SK-N-SH (cell line): ENCODE measurements around the gene HMOX2. TPM values are rescaled to one million over a fixed set of nuclear protein-coding genes. Genes with fewer than 3 reads are reported as not detected.

Source experiments
- CTCF ChIA-PET: fragments of 300-600, 350-600 bp; formaldehyde crosslinking; extraction: SDS; loops from one replicate; lab custom pipeline; 2021; lab: Yijun Ruan, JAX
- POLR2A ChIA-PET: fragments of 350-600 bp; sonication (Branson Sonifier 250); formaldehyde crosslinking; extraction: SDS; loops from one replicate; lab custom pipeline; 2020; ENCODE audit warnings: antibody characterized with exemption, inconsistent platforms; lab: Yijun Ruan, JAX
- DNase-seq: peaks from one replicate; pipeline ENCODE4 v3.0.0; 2012
- H2AFZ ChIP-seq: fragments of 200-600 bp; sonication (generic); 2 replicates; pipeline ENCODE4 v1.8.1; 2016; ENCODE audit warnings: antibody characterized with exemption, mild to moderate bottlenecking, low read depth
- H3F3A ChIP-seq: fragments of 200-600 bp; sonication (generic); replicated peaks from 2 replicates; pipeline ENCODE3; 2016; ENCODE audit warnings: antibody characterized with exemption, mild to moderate bottlenecking; ENCODE audit not compliant: insufficient read depth
- H3K27ac ChIP-seq, 2 experiments: fragments of 200-500 bp in 1 of 2; fragments of 200-600 bp in 1 of 2; sonication (Bioruptor generic) in 1 of 2; sonication (generic), shearing (Covaris generic) in 1 of 2; 2 replicates each; pipeline versions ENCODE4 v1.5.1 to v1.6.1; 2014 to 2016; ENCODE audit warnings: low read depth in 2 of 2, inconsistent platforms in 1 of 2, low read length in 1 of 2, mild to moderate bottlenecking in 1 of 2, mixed read lengths in 1 of 2
- H3K27me3 ChIP-seq: fragments of 200-600 bp; sonication (generic), shearing (Covaris generic); 2 replicates; pipeline ENCODE4 v1.6.1; 2016; ENCODE audit warnings: mixed run types; ENCODE audit not compliant: insufficient read depth
- H3K36me3 ChIP-seq, 2 experiments: fragments of 200-500 bp in 1 of 2; fragments of 200-600 bp in 1 of 2; sonication (Bioruptor generic) in 1 of 2; sonication (generic) in 1 of 2; replicated peaks in 1 of 2; 2 replicates each; pipeline versions ENCODE3 to v1.5.1; 2014 to 2016; ENCODE audit warnings: low read length in 1 of 2, mild to moderate bottlenecking in 1 of 2; ENCODE audit not compliant: insufficient read depth in 2 of 2, control insufficient read depth in 1 of 2
- H3K4me1 ChIP-seq, 2 experiments: fragments of 200-500 bp in 1 of 2; fragments of 200-600 bp in 1 of 2; sonication (Bioruptor generic) in 1 of 2; sonication (generic), shearing (Covaris generic) in 1 of 2; 2 replicates each; pipeline versions ENCODE4 v1.5.1 to v1.6.1; 2014 to 2016; ENCODE audit warnings: low read depth in 1 of 2, low read length in 1 of 2, mixed run types in 1 of 2; ENCODE audit not compliant: insufficient read depth in 2 of 2, control insufficient read depth in 1 of 2
- H3K4me2 ChIP-seq: fragments of 200-600 bp; sonication (generic), shearing (Covaris generic); 2 replicates; pipeline ENCODE4 v1.6.1; 2017; ENCODE audit warnings: mixed run types
- H3K4me3 ChIP-seq, 2 experiments: fragments of 200-500 bp in 1 of 2; fragments of 200-600 bp in 1 of 2; sonication (Bioruptor generic) in 1 of 2; sonication (generic), shearing (Covaris generic) in 1 of 2; 2 replicates each; pipeline versions ENCODE4 v1.5.1 to v1.8.1; 2014 to 2016; ENCODE audit warnings: low read depth in 2 of 2, inconsistent platforms in 1 of 2, low read length in 1 of 2, mild to moderate bottlenecking in 1 of 2, mixed read lengths in 1 of 2, moderate library complexity in 1 of 2
- H3K79me2 ChIP-seq: fragments of 200-600 bp; sonication (generic); 2 replicates; pipeline ENCODE4 v1.8.1; 2017; ENCODE audit warnings: mild to moderate bottlenecking; ENCODE audit not compliant: insufficient read depth
- H3K9ac ChIP-seq: fragments of 200-600 bp; sonication (generic); 2 replicates; pipeline ENCODE4 v1.6.1; 2017; ENCODE audit warnings: mixed run types
- H3K9me2 ChIP-seq: fragments of 200-600 bp; sonication (generic); 2 replicates; pipeline ENCODE4 v1.6.1; 2017; ENCODE audit warnings: mixed run types
- H3K9me3 ChIP-seq: fragments of 200-600 bp; sonication (generic); 2 replicates; pipeline ENCODE4 v1.6.1; 2017; ENCODE audit warnings: mixed run types, mild to moderate bottlenecking, moderate library complexity
- H4K20me1 ChIP-seq: fragments of 200-600 bp; sonication (generic); 2 replicates; pipeline ENCODE4 v1.6.1; 2017; ENCODE audit warnings: mild to moderate bottlenecking, mixed run types; ENCODE audit not compliant: insufficient read depth
- ELF1 ChIP-seq: IDR thresholded peaks from 2 replicates; pipeline ENCODE4 v1.4.0; 2012
- EP300 ChIP-seq, 2 experiments: IDR thresholded peaks; 2 replicates each; pipeline versions ENCODE4 v1.4.0 to v1.6.1; 2012; ENCODE audit warnings: borderline replicate concordance in 1 of 2, low read depth in 1 of 2, low read length in 1 of 2
- GABPA ChIP-seq: IDR thresholded peaks from 2 replicates; pipeline ENCODE4 v1.4.0; 2012; ENCODE audit warnings: low read depth, mild to moderate bottlenecking
- GATA2 ChIP-seq: sonication (generic); formaldehyde crosslinking; IDR thresholded peaks from 2 replicates; pipeline ENCODE4 v1.5.0; 2020; ENCODE audit warnings: mild to moderate bottlenecking, missing genetic modification reagents
- IRF3 ChIP-seq: fragments of 150-350 bp; IDR thresholded peaks from 2 replicates; pipeline ENCODE4 v1.6.1; 2016; ENCODE audit warnings: mild to moderate bottlenecking, low read depth, low read length
- MXI1 ChIP-seq: IDR thresholded peaks from 2 replicates; pipeline ENCODE4 v1.6.1; 2012; ENCODE audit warnings: mild to moderate bottlenecking, low read depth, low read length, improper control_type of control experiment
- NRF1 ChIP-seq: IDR thresholded peaks from 2 replicates; pipeline ENCODE4 v1.6.1; 2012; ENCODE audit warnings: low read depth, mild to moderate bottlenecking, low read length
- PBX3 ChIP-seq: IDR thresholded peaks from 2 replicates; pipeline ENCODE4; 2012
- POLR2AphosphoS5 ChIP-seq: IDR thresholded peaks from 2 replicates; pipeline ENCODE4 v1.6.1; 2012; ENCODE audit warnings: low read depth, low read length
- RCOR1 ChIP-seq: fragments of 150-350 bp; IDR thresholded peaks from 2 replicates; pipeline ENCODE4 v1.6.1; 2017; ENCODE audit warnings: antibody characterized with exemption, low read length
- REST ChIP-seq: IDR thresholded peaks from 2 replicates; pipeline ENCODE4 v1.6.1; 2012; ENCODE audit warnings: mild to moderate bottlenecking, low read depth, low read length, moderate library complexity
- RFX5 ChIP-seq: IDR thresholded peaks from 2 replicates; pipeline ENCODE4 v1.6.1; 2012; ENCODE audit warnings: mild to moderate bottlenecking, improper control_type of control experiment, low read length
- SMC3 ChIP-seq: IDR thresholded peaks from 2 replicates; pipeline ENCODE4 v1.6.1; 2012; ENCODE audit warnings: low read depth, low read length, improper control_type of control experiment
- TAF1 ChIP-seq: IDR thresholded peaks from 2 replicates; pipeline ENCODE4 v1.6.1; 2012; ENCODE audit warnings: low read depth, mild to moderate bottlenecking, low read length, moderate library complexity, borderline replicate concordance
- TEAD4 ChIP-seq: IDR thresholded peaks from 2 replicates; pipeline ENCODE4 v1.4.0; 2012; ENCODE audit warnings: mild to moderate bottlenecking, borderline replicate concordance; ENCODE audit not compliant: insufficient read depth
- USF1 ChIP-seq: IDR thresholded peaks from 2 replicates; pipeline ENCODE4 v1.4.0; 2012; ENCODE audit warnings: low read depth, borderline replicate concordance
- YY1 ChIP-seq: IDR thresholded peaks from 2 replicates; pipeline ENCODE4 v1.4.0; 2012; ENCODE audit warnings: low read depth, mild to moderate bottlenecking
- ZBTB33 ChIP-seq: IDR thresholded peaks from 2 replicates; pipeline ENCODE4 v1.4.0; 2012; ENCODE audit warnings: low read depth, borderline replicate concordance
- WGBS: methylation state at CpG from one replicate; pipeline ENCODE4 v1.1.6; 2017; ENCODE audit warnings: low lambda C conversion rate; 5-methylcytosine and 5-hydroxymethylcytosine counted together
- polyA plus RNA-seq, 3 experiments: library from polyadenylated mRNA; depleted of rRNA; stranded (reverse); fragments of >200 nt; gene quantifications; 2 replicates each; pipeline ENCODE4 v1.2.3, GENCODE V29; 2012

Gene HMOX2
- polyA plus RNA-seq, 1 of the 3 experiments (the other 2 are of a cell fraction) = 65.1 TPM

- CTCF ChIA-PET = interaction anchor here (0.9 to 3.7 kb wide), 5 partner anchors 15 to 434 kb away, joined by 3 to 15 read pairs (median 5); partner anchors contain the start of gene MGRN1
- 81% methylated on average over 3 of the region's 8 CpGs for WGBS
These were observed 45.9 kb downstream of the HMOX2 start for GRCh38 chr16:4522051-4522581.

GRCh38 chr16:4523686-4524085 is 47.5 kb downstream of the HMOX2 start:
- Histone ChIP-seq H3K79me2 (peaks cover 16% of the 10 kb centered on the region; the same call in 1 of the 2 replicates), H3K9me2 (no peaks in the 10 kb centered on the region), H3F3A (no peaks in the 10 kb centered on the region), H3K27me3 (no peaks in the 10 kb centered on the region), H4K20me1 (no peaks in the 10 kb centered on the region), H3K4me3 (no peak overlapping the region), H2AFZ (no peak overlapping the region), H3K27ac (no peak overlapping the region; a peak in 1 of 4 replicates), H3K9me3 (no peaks in the 10 kb centered on the region), H3K9ac (no peak overlapping the region), H3K36me3 (no peaks in the 10 kb centered on the region), H3K4me1 (peaks cover 0 to 20% of the 10 kb centered on the region in 2 experiments; a peak in 1 of 4 replicates), H3K4me2 (no peak overlapping the region)
- no peak for TF ChIP-seq SMC3
- TF ChIP-seq REST = no peak
- TF ChIP-seq RFX5 = no peak
- no peak for TF ChIP-seq TEAD4
- no peak for TF ChIP-seq RCOR1
- no peak for TF ChIP-seq USF1
- no peak for TF ChIP-seq IRF3
- TF ChIP-seq ZBTB33 = no peak
- TF ChIP-seq PBX3 = no peak
- no peak for TF ChIP-seq POLR2AphosphoS5
- no peak for TF ChIP-seq GABPA
- no peak for TF ChIP-seq ELF1
- TF ChIP-seq YY1 = no peak
- TF ChIP-seq NRF1 = no peak
- no peak for TF ChIP-seq TAF1
- TF ChIP-seq GATA2 (CRISPR knock-in tag) = no peak
- 100% methylated on average over 2 of the region's 4 CpGs for WGBS
- ChIA-PET POLR2A (interaction anchor here (1.5 kb wide), 1 partner anchor 15 kb away, joined by 6 read pairs; the partner anchor contains the start of gene CDIP1), CTCF (interaction anchor here (1.5 to 3.7 kb wide), 4 partner anchors 12 to 432 kb away, joined by 4 to 26 read pairs (median 12); no protein-coding TSS in a partner anchor)
- DNase-seq = no peak

More at GRCh38 chr16:4522051-4522581, 45.9 kb downstream of the HMOX2 start:
- POLR2A ChIA-PET = interaction anchor here (1.4 to 1.5 kb wide), 2 partner anchors 14 to 17 kb away, joined by 3 to 6 read pairs; partner anchors contain the start of gene CDIP1
- H3K27me3 ChIP-seq = no peaks in the 10 kb centered on the region
- H4K20me1 ChIP-seq = peaks cover 10% of the 10 kb centered on the region; the same call in 1 of the 2 replicates
- H3K4me3 ChIP-seq = no peak overlapping the region
- no peak overlapping the region for H3K4me2 ChIP-seq
- DNase-seq = peak; percentile 73
- no peaks in the 10 kb centered on the region for H3F3A ChIP-seq
- H3K79me2 ChIP-seq = peaks cover 8% of the 10 kb centered on the region; the same call in 1 of the 2 replicates
- no peaks in the 10 kb centered on the region for H3K9me3 ChIP-seq
- H3K27ac ChIP-seq = peak overlapping the region in 1 of 2 experiments; percentile 65; a peak in 2 of 4 replicates
- no peaks in the 10 kb centered on the region for H3K9me2 ChIP-seq
- H3K4me1 ChIP-seq = peaks cover 0 to 20% of the 10 kb centered on the region in 2 experiments; a peak in 1 of 4 replicates
- H2AFZ ChIP-seq = no peak overlapping the region
- no peaks in the 10 kb centered on the region for H3K36me3 ChIP-seq
- H3K9ac ChIP-seq = no peak overlapping the region
- TF ChIP-seq EP300 (IDR thresholded peaks at IDR 0.05; ENCODE audit: borderline replicate concordance in 1 of 2, low read depth in 1 of 2, low read length in 1 of 2) (no peak), MXI1 (peak; percentile 92)
